K562 (cell line): ENCODE results near the gene PRCC. TPM values are rescaled to one million over a fixed set of nuclear protein-coding genes. Genes with fewer than 3 reads are reported as not detected.

ENCODE experiments used
- CCNT2 ChIP-seq: IDR thresholded peaks from 2 replicates; pipeline ENCODE4 v1.6.1; 2011; ENCODE audit warnings: borderline replicate concordance, low read depth, mild to moderate bottlenecking, moderate library complexity, mixed read lengths, low read length; ENCODE audit not compliant: insufficient read length; ENCODE audit errors: extremely low read depth
- EP400 ChIP-seq: fragments of 450-650 bp; IDR thresholded peaks from 2 replicates; pipeline ENCODE4 v1.6.1; 2017; ENCODE audit warnings: antibody characterized with exemption, mild to moderate bottlenecking, moderate library complexity
- HDAC8 ChIP-seq: fragments of 450-650 bp; IDR thresholded peaks from 2 replicates; pipeline ENCODE4 v1.6.1; 2016; ENCODE audit warnings: mild to moderate bottlenecking, missing genetic modification characterization, moderate library complexity, missing compliant biosample characterization
- MAZ ChIP-seq, 2 experiments: fragments of 450-650 bp in 1 of 2; sonication (generic) in 1 of 2; formaldehyde crosslinking; IDR thresholded peaks in 1 of 2; conservative IDR thresholded peaks in 1 of 2; 2 replicates each; pipeline versions ENCODE4 v1.4.0 to v1.5.0; 2020; ENCODE audit warnings: mild to moderate bottlenecking in 1 of 2, missing genetic modification reagents in 1 of 2
- NCOA2 ChIP-seq, 2 experiments: fragments of 450-650 bp; IDR thresholded peaks; 2 replicates each; pipeline ENCODE4 v1.6.1; 2018; ENCODE audit warnings: mild to moderate bottlenecking in 2 of 2, moderate library complexity in 1 of 2; ENCODE audit not compliant: partially characterized antibody in 2 of 2
- OTX1 ChIP-seq: fragments of 450-650 bp; formaldehyde crosslinking; IDR thresholded peaks from 2 replicates; pipeline ENCODE4 v1.4.0; 2022; ENCODE audit warnings: mild to moderate bottlenecking
- RB1 ChIP-seq: fragments of 450-650 bp; IDR thresholded peaks from 2 replicates; pipeline ENCODE4 v1.6.1; 2017; ENCODE audit warnings: low read depth, mild to moderate bottlenecking
- SIX5 ChIP-seq, 2 experiments: IDR thresholded peaks; 2 replicates each; pipeline ENCODE4 v1.6.1; 2011; ENCODE audit warnings: low read length in 2 of 2, borderline replicate concordance in 1 of 2, low read depth in 1 of 2, mild to moderate bottlenecking in 1 of 2, moderate library complexity in 1 of 2; ENCODE audit not compliant: insufficient read depth in 1 of 2
- TCF3 ChIP-seq: sonication (generic); formaldehyde crosslinking; IDR thresholded peaks from 2 replicates; pipeline ENCODE4 v1.4.0; 2020; ENCODE audit warnings: mild to moderate bottlenecking, missing genetic modification reagents
- ZNF212 ChIP-seq: fragments of 450-650 bp; formaldehyde crosslinking; IDR thresholded peaks from 2 replicates; pipeline ENCODE4 v1.4.0; 2020; ENCODE audit warnings: mild to moderate bottlenecking
- ZNF232 ChIP-seq: sonication (generic); formaldehyde crosslinking; IDR thresholded peaks from 2 replicates; pipeline ENCODE4 v1.8.0; 2022; ENCODE audit warnings: mild to moderate bottlenecking, missing genetic modification reagents
- ZNF77 ChIP-seq: fragments of 250-450 bp; sonication (Bioruptor Pico); IDR thresholded peaks from 2 replicates; pipeline ENCODE4 v1.5.0; 2020
- polyA plus RNA-seq, 8 experiments: library from polyadenylated mRNA; depleted of rRNA in 4 of 8; stranded (reverse) in 5 of 8; unstranded in 3 of 8; fragments of >200 nt; fragmentation: Nextera tagmentation in 2 of 8; fragmentation: Illumina TruSeq in 1 of 8; extraction: Ambion mirVana in 2 of 8; extraction: Trizol in 1 of 8; gene quantifications; 2 replicates each; pipeline versions ENCODE4 v1.2.1 to v1.2.3, GENCODE V29; 2011 to 2014; ENCODE audit warnings: inconsistent platforms in 1 of 8, missing spikeins in 1 of 8
- total RNA-seq, 7 experiments: library from RNA; depleted of rRNA in 6 of 7; stranded (reverse); fragments of >200 nt in 6 of 7; fragmentation: Illumina TruSeq in 2 of 7; extraction: Trizol in 2 of 7; gene quantifications; 2 replicates each; pipeline versions ENCODE4 v1.2.1 to v1.2.3, GENCODE V29; 2011 to 2021; ENCODE audit warnings: low replicate concordance in 1 of 7
- TF ChIP-seq, protein P1 (sequence below): sonication (generic); formaldehyde crosslinking; IDR thresholded peaks from 2 replicates; pipeline ENCODE4 v1.8.1; 2023; ENCODE audit warnings: mild to moderate bottlenecking, missing genetic modification reagents, moderate library complexity
- TF ChIP-seq, protein P2 (sequence below): sonication (generic); formaldehyde crosslinking; IDR thresholded peaks from 2 replicates; pipeline ENCODE4 v1.8.0; 2023; ENCODE audit warnings: mild to moderate bottlenecking, missing genetic modification reagents
- TF ChIP-seq, protein P3 (sequence below): IDR thresholded peaks from 2 replicates; pipeline ENCODE4 v1.6.1; 2012; ENCODE audit warnings: low read depth, low read length, improper control_type of control experiment, borderline replicate concordance
- TF ChIP-seq, protein P4 (sequence below): fragments of 450-650 bp; IDR thresholded peaks from 2 replicates; pipeline ENCODE4 v1.6.1; 2016; ENCODE audit warnings: antibody characterized with exemption
- TF ChIP-seq, protein P5 (sequence below): fragments of 450-650 bp; IDR thresholded peaks from 2 replicates; pipeline ENCODE4 v1.6.1; 2016

PRCC gene
- total and polyA plus RNA-seq, 9 of the 15 experiments (the other 6 are each of a cell fraction or from before 2014, with no cell fraction given) = 23.9 to 201 (median 41.1) TPM

DNA sequence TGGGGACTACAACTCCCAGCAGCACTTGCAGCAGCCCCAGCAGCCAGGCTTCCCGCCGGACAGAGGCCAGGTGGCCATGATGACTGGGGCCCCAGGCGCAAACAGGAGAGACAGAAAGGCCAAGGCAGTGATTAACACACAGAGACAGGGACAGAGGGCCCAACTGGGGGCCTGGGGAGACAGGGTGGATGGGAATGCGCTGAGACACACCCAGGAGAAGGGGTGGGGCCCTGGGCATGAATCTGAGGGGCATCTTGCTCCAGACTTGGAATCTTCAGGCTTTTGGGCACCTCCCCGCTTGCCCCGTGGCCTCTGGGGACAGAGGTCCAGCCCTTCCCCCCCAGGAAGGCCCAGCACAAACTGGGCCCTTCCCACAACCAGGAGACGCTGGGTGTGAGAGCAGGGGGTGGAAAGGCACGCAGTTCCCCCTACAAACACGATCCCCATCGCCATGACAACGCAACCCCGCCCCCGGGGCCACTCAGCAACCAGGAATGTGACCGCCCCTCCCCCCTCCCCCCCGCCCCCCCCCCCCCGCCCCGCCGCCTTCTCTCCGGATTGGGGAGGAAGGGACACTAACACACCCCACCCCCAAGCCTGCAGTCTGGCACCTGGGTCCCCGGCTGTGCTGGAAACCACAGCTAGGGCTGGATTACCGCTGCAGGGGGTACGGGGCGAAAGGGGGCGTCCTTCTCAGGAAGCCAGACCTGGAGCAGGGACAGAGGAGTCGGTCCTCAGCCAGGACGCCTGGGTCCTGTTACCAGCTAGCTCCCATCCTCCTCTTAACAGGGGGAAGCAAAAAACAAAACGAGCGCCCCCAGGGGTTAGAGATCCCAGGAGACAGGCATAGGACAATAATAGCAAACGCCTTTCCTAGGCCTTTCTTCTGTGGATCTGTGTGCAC is 20.4 kb upstream of the PRCC start (continued):
- TF ChIP-seq, protein P1, sequence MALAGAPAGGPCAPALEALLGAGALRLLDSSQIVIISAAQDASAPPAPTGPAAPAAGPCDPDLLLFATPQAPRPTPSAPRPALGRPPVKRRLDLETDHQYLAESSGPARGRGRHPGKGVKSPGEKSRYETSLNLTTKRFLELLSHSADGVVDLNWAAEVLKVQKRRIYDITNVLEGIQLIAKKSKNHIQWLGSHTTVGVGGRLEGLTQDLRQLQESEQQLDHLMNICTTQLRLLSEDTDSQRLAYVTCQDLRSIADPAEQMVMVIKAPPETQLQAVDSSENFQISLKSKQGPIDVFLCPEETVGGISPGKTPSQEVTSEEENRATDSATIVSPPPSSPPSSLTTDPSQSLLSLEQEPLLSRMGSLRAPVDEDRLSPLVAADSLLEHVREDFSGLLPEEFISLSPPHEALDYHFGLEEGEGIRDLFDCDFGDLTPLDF (CRISPR knock-in tag) = no peak
- no peak for TF ChIP-seq ZNF232 (CRISPR knock-in tag)
- TF ChIP-seq HDAC8 (tag) = no peak
- no peak for TF ChIP-seq RB1
- TF ChIP-seq TCF3 (CRISPR knock-in tag) = no peak
- TF ChIP-seq ZNF77 (CRISPR knock-in tag) = no peak
- TF ChIP-seq, protein P2, sequence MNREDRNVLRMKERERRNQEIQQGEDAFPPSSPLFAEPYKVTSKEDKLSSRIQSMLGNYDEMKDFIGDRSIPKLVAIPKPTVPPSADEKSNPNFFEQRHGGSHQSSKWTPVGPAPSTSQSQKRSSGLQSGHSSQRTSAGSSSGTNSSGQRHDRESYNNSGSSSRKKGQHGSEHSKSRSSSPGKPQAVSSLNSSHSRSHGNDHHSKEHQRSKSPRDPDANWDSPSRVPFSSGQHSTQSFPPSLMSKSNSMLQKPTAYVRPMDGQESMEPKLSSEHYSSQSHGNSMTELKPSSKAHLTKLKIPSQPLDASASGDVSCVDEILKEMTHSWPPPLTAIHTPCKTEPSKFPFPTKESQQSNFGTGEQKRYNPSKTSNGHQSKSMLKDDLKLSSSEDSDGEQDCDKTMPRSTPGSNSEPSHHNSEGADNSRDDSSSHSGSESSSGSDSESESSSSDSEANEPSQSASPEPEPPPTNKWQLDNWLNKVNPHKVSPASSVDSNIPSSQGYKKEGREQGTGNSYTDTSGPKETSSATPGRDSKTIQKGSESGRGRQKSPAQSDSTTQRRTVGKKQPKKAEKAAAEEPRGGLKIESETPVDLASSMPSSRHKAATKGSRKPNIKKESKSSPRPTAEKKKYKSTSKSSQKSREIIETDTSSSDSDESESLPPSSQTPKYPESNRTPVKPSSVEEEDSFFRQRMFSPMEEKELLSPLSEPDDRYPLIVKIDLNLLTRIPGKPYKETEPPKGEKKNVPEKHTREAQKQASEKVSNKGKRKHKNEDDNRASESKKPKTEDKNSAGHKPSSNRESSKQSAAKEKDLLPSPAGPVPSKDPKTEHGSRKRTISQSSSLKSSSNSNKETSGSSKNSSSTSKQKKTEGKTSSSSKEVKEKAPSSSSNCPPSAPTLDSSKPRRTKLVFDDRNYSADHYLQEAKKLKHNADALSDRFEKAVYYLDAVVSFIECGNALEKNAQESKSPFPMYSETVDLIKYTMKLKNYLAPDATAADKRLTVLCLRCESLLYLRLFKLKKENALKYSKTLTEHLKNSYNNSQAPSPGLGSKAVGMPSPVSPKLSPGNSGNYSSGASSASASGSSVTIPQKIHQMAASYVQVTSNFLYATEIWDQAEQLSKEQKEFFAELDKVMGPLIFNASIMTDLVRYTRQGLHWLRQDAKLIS (CRISPR knock-in tag) = no peak
- TF ChIP-seq, protein P3, sequence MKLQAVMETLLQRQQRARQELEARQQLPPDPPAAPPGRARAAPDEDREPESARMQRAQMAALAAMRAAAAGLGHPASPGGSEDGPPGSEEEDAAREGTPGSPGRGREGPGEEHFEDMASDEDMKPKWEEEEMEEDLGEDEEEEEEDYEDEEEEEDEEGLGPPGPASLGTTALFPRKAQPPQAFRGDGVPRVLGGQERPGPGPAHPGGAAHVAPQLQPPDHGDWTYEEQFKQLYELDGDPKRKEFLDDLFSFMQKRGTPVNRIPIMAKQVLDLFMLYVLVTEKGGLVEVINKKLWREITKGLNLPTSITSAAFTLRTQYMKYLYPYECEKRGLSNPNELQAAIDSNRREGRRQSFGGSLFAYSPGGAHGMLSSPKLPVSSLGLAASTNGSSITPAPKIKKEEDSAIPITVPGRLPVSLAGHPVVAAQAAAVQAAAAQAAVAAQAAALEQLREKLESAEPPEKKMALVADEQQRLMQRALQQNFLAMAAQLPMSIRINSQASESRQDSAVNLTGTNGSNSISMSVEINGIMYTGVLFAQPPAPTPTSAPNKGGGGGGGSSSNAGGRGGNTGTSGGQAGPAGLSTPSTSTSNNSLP = no peak
- peak; percentile 33 to 51; a peak in 2 of 4 replicates for TF ChIP-seq SIX5 (IDR thresholded peaks at IDR 0.05; ENCODE audit: borderline replicate concordance in 1 of 2, insufficient read depth in 1 of 2, low read depth in 1 of 2, low read length in 2 of 2)
- TF ChIP-seq NCOA2 (IDR thresholded peaks at IDR 0.05; ENCODE audit: partially characterized antibody in 2 of 2) = no peak
- TF ChIP-seq ZNF212 (CRISPR knock-in tag) = no peak
- no peak for TF ChIP-seq OTX1 (CRISPR knock-in tag)
- TF ChIP-seq CCNT2 = no peak
- TF ChIP-seq, protein P4, sequence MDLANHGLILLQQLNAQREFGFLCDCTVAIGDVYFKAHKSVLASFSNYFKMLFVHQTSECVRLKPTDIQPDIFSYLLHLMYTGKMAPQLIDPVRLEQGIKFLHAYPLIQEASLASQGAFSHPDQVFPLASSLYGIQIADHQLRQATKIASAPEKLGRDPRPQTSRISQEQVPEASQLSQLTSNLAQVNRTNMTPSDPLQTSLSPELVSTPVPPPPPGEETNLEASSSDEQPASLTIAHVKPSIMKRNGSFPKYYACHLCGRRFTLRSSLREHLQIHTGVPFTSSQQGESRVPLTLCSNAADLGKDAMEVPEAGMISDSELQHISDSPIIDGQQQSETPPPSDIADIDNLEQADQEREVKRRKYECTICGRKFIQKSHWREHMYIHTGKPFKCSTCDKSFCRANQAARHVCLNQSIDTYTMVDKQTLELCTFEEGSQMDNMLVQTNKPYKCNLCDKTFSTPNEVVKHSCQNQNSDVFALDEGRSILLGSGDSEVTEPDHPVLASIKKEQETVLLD = no peak; the same call in 1 of the 2 replicates
- peak in 1 of 2 experiments; percentile 58; a peak in 2 of 4 replicates for TF ChIP-seq MAZ (CRISPR knock-in tag; conservative IDR thresholded peaks at IDR 0.05 in 1 of 2, IDR thresholded peaks at IDR 0.05 in 1 of 2)
- TF ChIP-seq EP400 = peak; percentile 64
- TF ChIP-seq, protein P5, sequence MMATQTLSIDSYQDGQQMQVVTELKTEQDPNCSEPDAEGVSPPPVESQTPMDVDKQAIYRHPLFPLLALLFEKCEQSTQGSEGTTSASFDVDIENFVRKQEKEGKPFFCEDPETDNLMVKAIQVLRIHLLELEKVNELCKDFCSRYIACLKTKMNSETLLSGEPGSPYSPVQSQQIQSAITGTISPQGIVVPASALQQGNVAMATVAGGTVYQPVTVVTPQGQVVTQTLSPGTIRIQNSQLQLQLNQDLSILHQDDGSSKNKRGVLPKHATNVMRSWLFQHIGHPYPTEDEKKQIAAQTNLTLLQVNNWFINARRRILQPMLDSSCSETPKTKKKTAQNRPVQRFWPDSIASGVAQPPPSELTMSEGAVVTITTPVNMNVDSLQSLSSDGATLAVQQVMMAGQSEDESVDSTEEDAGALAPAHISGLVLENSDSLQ = no peak
